ENCODE measurements around the gene NPFFR1.
A peak's percentile ranks its signal among the peaks of the same experiment; 100 is the strongest.
"Not testable (repeated sequence)": the region's sequence is repeated elsewhere in the genome, so short reads cannot be mapped to it uniquely, and the experiment has no call there.

NPFFR1 gene

GRCh38 chr10:70254778-70255328 is 29.0 kb downstream of the NPFFR1 start:
- DNase-seq: no peak

GRCh38 chr10:70253878-70254765 is 29.7 kb downstream of the NPFFR1 start:
- DNase-seq: no peak

GRCh38 chr10:70250961-70251680 is 32.7 kb downstream of the NPFFR1 start:
- DNase-seq: no peak

- DNase-seq: no peak
These were observed 36.4 kb downstream of the NPFFR1 start for GRCh38 chr10:70247360-70247759.

- no peak for DNase-seq
These were observed 42.7 kb downstream of the NPFFR1 start for GRCh38 chr10:70241081-70241480.

- DNase-seq: not testable (repeated sequence)
These were observed 43.8 kb downstream of the NPFFR1 start for GRCh38 chr10:70239986-70240385.

GRCh38 chr10:70239077-70239976 is 44.5 kb downstream of the NPFFR1 start:
- DNase-seq: not testable (repeated sequence)

- not testable (repeated sequence) for DNase-seq
These were observed 45.8 kb downstream of the NPFFR1 start for GRCh38 chr10:70237958-70238536.

- DNase-seq: no peak
These were observed 48.9 kb downstream of the NPFFR1 start for GRCh38 chr10:70234668-70235447.

- no peak for DNase-seq
These were observed 49.9 kb downstream of the NPFFR1 start for GRCh38 chr10:70233939-70234300.

GRCh38 chr10:70233109-70233938 is 50.5 kb downstream of the NPFFR1 start, which contains the start of gene PPA1:
Gene PPA1, minus strand, starts transcription at chr10:70233429. Its CDS starts 102 bp downstream, at chr10:70233327.
- DNase-seq: peak; percentile 95

GRCh38 chr10:70232859-70233108 is 51.0 kb downstream of the NPFFR1 start:
- DNase-seq: no peak

- no peak for DNase-seq
These were observed 51.5 kb downstream of the NPFFR1 start for GRCh38 chr10:70232155-70232858.

GRCh38 chr10:70228491-70228890 is 55.3 kb downstream of the NPFFR1 start:
- no peak for DNase-seq

GRCh38 chr10:70227548-70228320 is 56.1 kb downstream of the NPFFR1 start:
- DNase-seq: no peak

- no peak for DNase-seq
These were observed 60.1 kb downstream of the NPFFR1 start for GRCh38 chr10:70223728-70224127.

- not testable (repeated sequence) for DNase-seq
These were observed 60.9 kb downstream of the NPFFR1 start for GRCh38 chr10:70222811-70223447.

- DNase-seq: no peak
These were observed 61.4 kb downstream of the NPFFR1 start for GRCh38 chr10:70222340-70222794.

- no peak for DNase-seq
These were observed 62.8 kb downstream of the NPFFR1 start for GRCh38 chr10:70221030-70221429.
